ENCODE results near the gene SHC1. TPM values are rescaled to one million over a fixed set of nuclear protein-coding genes. Genes with fewer than 3 reads are reported as not detected.

SHC1 gene
- total RNA-seq: 79.3 and 143 TPM in 2 replicates

GRCh38 chr1:154970631-154971340 lies at the start of gene SHC1:
Gene SHC1, minus strand, starts transcription at chr1:154970747. Its CDS starts 221 bp downstream, at chr1:154970526.

DNA sequence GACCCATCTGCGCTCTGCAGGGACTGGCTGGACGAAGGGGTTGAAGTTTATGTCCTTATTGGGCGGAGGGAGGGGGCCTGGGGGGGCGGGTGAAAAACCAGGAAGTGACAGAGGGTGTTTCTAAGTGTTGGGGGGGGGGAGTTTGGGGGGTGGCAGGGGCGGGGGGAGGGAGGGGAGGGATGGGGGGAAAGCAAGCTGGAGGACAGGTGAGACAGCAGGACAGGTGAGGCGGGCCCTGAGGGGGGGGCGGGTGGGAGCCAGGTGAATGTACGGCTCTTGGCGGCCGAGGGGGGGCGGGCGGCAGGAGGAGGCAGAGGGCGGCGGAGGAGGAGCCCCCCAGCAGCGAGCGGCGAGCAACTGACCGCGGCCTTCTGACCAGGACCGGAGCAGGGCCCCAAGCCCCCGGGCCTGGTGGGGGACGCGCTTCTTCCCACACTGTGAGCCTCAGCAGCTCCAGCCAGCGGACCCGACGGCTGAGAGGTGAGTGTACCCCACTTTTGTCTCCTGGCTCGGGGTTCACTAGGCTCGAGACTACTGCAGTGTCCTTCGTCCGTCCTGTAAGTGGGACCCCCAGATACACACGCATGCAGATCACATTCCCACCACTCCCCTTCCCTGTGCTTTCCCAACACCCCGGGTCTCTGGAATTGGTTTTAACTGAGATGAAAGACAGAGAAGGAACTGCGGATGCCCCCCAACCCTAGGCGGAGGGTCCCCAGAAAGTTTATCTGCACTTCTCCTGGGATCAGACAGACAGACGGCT lies 32.1 kb upstream of the SHC1 start, which contains the start of gene ZBTB7B:
Gene ZBTB7B, plus strand, starts transcription at position 339 of the 763 bp plus-strand sequence. CDS start 11,859 bp downstream, outside the sequence.

DNA sequence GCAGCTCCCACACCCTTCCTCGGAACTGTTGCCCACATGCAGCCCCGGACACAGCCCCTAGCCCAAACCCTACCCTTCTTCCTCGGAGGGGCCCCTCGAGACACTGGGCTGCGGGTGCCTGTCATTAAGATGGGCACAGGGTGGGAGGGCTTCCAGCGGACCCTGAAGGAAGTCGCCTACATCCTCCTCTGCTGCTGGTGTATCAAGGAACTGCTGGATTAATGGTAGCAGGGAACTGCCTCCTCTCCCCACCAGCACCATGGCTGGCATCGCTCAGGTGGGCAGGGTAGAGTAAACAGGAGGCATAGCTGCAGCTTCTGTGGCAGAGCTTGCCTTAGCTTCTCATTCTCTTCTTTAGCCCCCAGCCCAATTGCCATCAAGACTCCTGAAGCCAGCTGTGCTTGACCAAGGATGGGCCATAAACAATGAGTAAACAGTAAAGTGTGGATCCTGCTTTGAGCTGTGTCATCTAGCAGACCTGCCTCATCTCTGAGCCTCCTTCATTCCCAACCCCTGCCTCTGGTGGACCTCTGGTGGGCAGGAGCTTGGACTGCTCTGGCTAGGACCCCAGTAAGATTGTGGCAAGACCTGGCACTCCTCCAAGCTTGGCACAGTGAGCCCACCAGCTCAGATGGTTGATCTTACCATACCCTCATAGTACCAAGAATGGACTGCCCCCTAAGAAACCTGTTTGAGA lies 23.2 kb upstream of the SHC1 start, which contains the start of gene LENEP:
Gene LENEP, plus strand, starts transcription at position 15 of the 697 bp plus-strand sequence. Its CDS starts 22 bp downstream, at position 37.

DNA sequence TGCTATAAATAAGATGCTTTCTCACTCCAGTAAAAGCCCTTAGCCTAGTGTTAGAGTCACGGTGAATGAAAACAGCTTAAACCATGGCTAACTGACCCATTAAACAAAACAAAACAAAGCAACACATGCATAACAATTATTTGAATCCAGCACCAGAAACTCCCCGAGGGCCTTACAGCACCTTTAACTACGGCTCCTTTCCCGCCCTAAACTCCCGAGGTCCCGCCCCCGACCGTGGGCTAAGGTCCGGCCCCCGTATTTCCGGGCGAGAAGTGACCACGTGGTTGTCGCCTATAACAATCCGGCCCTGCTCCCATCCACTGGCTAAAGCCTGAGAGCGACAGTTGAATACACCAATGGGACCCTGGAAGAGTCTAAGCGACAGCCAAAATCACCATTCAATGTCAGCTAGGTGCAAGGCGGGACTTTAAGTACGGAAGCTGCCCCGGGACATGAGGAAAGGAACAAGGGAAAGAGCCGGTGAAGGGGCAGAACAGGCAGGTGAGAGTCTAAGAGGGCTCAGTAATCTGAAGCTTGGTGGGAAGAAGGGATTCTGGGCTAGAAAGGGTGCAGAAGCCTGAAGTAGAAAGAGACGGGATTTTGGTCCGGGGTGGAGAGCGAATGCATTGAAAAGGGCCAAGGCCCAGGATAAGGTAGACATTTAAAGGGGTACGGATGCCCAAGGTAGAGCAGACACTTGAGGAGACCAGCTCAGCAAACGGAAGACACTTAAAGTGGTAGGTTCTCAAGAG lies 12.5 kb upstream of the SHC1 start, which contains the start of gene FLAD1:
Gene FLAD1, plus strand, starts transcription at position 448 of the 752 bp plus-strand sequence. CDS start 351 bp downstream, outside the sequence.

DNA sequence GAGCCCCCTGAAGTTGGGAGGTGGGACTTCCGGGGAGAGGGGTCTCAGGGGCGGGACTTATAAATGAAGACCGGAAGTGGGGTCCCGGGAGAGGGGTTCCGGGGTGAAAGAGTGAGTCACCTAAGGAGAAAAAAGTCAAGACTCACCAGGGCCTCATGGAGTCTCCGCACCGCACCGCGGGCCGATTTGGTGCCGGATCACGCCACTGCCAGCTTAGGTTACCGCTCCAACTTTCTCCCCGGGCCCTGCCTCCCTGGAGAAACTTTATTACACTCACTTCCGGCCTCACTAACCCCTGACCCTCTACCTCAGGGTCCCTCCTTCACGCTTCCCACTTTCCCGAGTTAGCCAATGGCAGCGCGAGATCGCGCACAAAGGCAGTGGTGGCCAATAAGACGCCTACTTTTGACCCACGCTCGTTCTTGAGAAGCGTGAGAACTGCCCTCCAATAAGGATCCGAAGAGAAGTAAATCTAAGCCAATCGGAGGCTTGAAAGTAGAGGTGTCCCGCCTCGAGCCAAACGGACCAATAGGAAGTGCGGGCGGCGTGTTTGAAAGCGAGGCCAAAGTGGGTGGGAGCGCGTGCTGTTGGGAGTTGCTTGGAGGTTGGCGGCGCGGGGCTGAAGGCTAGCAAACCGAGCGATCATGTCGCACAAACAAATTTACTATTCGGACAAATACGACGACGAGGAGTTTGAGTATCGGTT lies 3.7 kb upstream of the SHC1 start, which contains the start of gene CKS1B:
Gene CKS1B, plus strand, starts transcription at position 580 of the 706 bp plus-strand sequence. Its CDS starts 65 bp downstream, at position 645.

GRCh38 chr1:154961207-154962155 lies 9.1 kb downstream of the SHC1 start, which contains the start of gene PYGO2:
Gene PYGO2, minus strand, starts transcription at chr1:154961782. Its CDS starts 206 bp downstream, at chr1:154961576.

GRCh38 chr1:154955718-154956543 lies 14.6 kb downstream of the SHC1 start, which contains the start of gene PBXIP1:
Gene PBXIP1, minus strand, starts transcription at chr1:154956099. Its CDS starts 2,378 bp downstream, at chr1:154953721.

DNA sequence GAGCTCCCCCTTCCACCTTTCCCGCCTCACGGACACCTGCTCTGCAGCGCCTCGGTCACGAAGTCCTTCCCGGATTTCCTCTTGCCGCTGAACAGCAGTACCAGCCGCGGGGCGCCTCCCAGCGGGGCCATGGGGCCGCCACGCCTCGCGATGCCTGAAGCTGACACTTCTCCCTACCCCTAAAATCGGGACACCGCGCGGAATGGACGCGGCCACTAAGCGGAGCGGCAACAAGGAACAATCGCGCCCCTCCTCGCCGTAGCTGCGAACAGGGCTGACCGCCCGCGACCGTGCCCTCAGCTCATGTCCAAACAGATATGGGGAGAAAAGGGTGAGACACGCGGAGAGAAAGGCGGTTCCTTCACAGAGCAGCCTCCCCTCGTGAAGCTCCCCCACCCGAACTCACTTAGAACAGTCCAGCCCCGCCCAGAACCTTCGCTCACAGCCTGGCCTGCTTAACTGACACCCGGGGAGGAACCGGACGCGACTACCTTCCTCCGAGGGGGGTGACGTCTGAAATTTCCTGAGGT lies 33.9 kb downstream of the SHC1 start, which contains the start of gene PMVK:
Gene PMVK, minus strand, starts transcription at position 165 of the 530 bp plus-strand sequence. Its CDS starts 34 bp downstream, at position 131.

Other genes starting within 250 kb of the SHC1 start
- under 0.01 TPM in 1 of 2 replicates, not detected in the other for gene KCNN3, start 100.5 kb downstream of the SHC1 start, total RNA-seq
- gene PMVK, start 34.0 kb downstream of the SHC1 start, total RNA-seq: 9.3 and 11.2 TPM in 2 replicates
- 115 and 123 TPM in 2 replicates for gene PBXIP1, start 14.6 kb downstream of the SHC1 start, total RNA-seq
- gene PYGO2, start 9.0 kb downstream of the SHC1 start, total RNA-seq: 4.6 and 10.6 TPM in 2 replicates
- 20.2 and 22.2 TPM in 2 replicates for gene CKS1B, start 3.9 kb upstream of the SHC1 start, total RNA-seq
- gene FLAD1, start 12.6 kb upstream of the SHC1 start, total RNA-seq: 13.7 and 14.3 TPM in 2 replicates
- 0.60 TPM in 1 of 2 replicates, not detected in the other for gene LENEP, start 22.8 kb upstream of the SHC1 start, total RNA-seq
- gene ZBTB7B, start 32.1 kb upstream of the SHC1 start, total RNA-seq: 8.5 and 9.1 TPM in 2 replicates
- gene DCST2, start 63.0 kb upstream of the SHC1 start, total RNA-seq: 0.09 TPM in 1 of 2 replicates, not detected in the other
- gene DCST1, start 63.1 kb upstream of the SHC1 start, total RNA-seq: not detected in 2 replicates
- 38.8 and 55.6 TPM in 2 replicates for gene ADAM15, start 80.6 kb upstream of the SHC1 start, total RNA-seq
- 2.4 and 3.6 TPM in 2 replicates for gene EFNA4, start 93.0 kb upstream of the SHC1 start, total RNA-seq
- 0.79 and 1.1 TPM in 2 replicates for gene EFNA3, start 108.1 kb upstream of the SHC1 start, total RNA-seq
- gene EFNA1, start 157.1 kb upstream of the SHC1 start, total RNA-seq: 0.86 and 1.3 TPM in 2 replicates
- gene SLC50A1, start 165.1 kb upstream of the SHC1 start, total RNA-seq: 16.6 and 27.6 TPM in 2 replicates
- gene DPM3, start 169.8 kb upstream of the SHC1 start, total RNA-seq: 63.7 and 65.9 TPM in 2 replicates
- gene KRTCAP2, start 202.6 kb upstream of the SHC1 start, total RNA-seq: 82.6 and 100 TPM in 2 replicates
- gene TRIM46, start 203.1 kb upstream of the SHC1 start, total RNA-seq: 3.5 and 5.2 TPM in 2 replicates
- gene THBS3, start 237.2 kb upstream of the SHC1 start, total RNA-seq: 34.0 and 42.0 TPM in 2 replicates
- gene MTX1, start 237.9 kb upstream of the SHC1 start, total RNA-seq: 31.9 and 37.7 TPM in 2 replicates